Measurements from ENCODE around the gene PRRG2. TPM values are rescaled to one million over a fixed set of nuclear protein-coding genes. Genes with fewer than 3 reads are reported as not detected.

Gene PRRG2
- polyA plus RNA-seq, 1 donor (not counting 4 experiments of a cell fraction or from before 2014, with no cell fraction given), result 5.3 TPM

GRCh38 chr19:49553451-49554271 is 27.5 kb upstream of the PRRG2 start:
- DNase-seq (ENCODE audit: low read depth, low spot score) (peak; percentile 78), FAIRE-seq (peak; percentile 98)
- H3K27ac ChIP-seq (ENCODE audit: control insufficient read depth, insufficient read depth, low read length), result peak overlapping the region; percentile 85
- H3K36me3 ChIP-seq (ENCODE audit: control insufficient read depth in 2 of 2, extremely low read depth in 1 of 2, insufficient read depth in 2 of 2, low read length in 2 of 2), result peaks cover 19 to 24% of the 10 kb centered on the region in 2 experiments
- no peaks in the 10 kb centered on the region for H3K9me1 ChIP-seq (ENCODE audit: control insufficient read depth, extremely low read depth, insufficient read depth, low read length)
- peak overlapping the region in 1 of 3 experiments; percentile 26 for H3K4me3 ChIP-seq (ENCODE audit: control insufficient read depth in 2 of 3, extremely low read depth in 1 of 3, insufficient read depth in 2 of 3, low read depth in 1 of 3, low read length in 3 of 3)
- H3K4me1 ChIP-seq (ENCODE audit: control insufficient read depth, extremely low read depth, insufficient read depth, low read length), result peaks cover 15% of the 10 kb centered on the region
- TF ChIP-seq CTCF (optimal IDR thresholded peaks at IDR 0.05 in 1 of 3, IDR thresholded peaks at IDR 0.05 in 1 of 3, conservative IDR thresholded peaks at IDR 0.05 in 1 of 3; ENCODE audit: extremely low read depth in 1 of 3, insufficient read depth in 2 of 3, low read length in 3 of 3) (no peak), EZH2 (IDR thresholded peaks at IDR 0.05; ENCODE audit: low read length) (no peak)
- H3K9me3 ChIP-seq (ENCODE audit: control insufficient read depth, low read depth, low read length), result no peaks in the 10 kb centered on the region
- dilution Hi-C loops (cut with MboI; ENCODE audit: extremely low pct_ligation_motif_present, low sequenced_read_pairs), result no loop called here
- peak overlapping the region; percentile 62 for H2AFZ ChIP-seq (ENCODE audit: control insufficient read depth, low read length)
- no peaks in the 10 kb centered on the region for H3K79me2 ChIP-seq (ENCODE audit: control insufficient read depth, insufficient read depth, low read length)
- H3K4me2 ChIP-seq (ENCODE audit: control insufficient read depth, extremely low read depth, insufficient read depth, low read depth, low read length), result peak overlapping the region; percentile 56
- peak overlapping the region; percentile 44 for H3K9ac ChIP-seq (ENCODE audit: control insufficient read depth, extremely low read depth, insufficient read depth, low read length)
- H4K20me1 ChIP-seq (ENCODE audit: control insufficient read depth, extremely low read depth, insufficient read depth, low read length), result no peaks in the 10 kb centered on the region
- no peaks in the 10 kb centered on the region for H3K27me3 ChIP-seq (ENCODE audit: control insufficient read depth, extremely low read depth, insufficient read depth, low read length)

- no peaks in the 10 kb centered on the region for H3K9me3 ChIP-seq (ENCODE audit: control insufficient read depth, low read depth, low read length)
- TF ChIP-seq EZH2 (IDR thresholded peaks at IDR 0.05; ENCODE audit: low read length) (no peak), CTCF (optimal IDR thresholded peaks at IDR 0.05 in 1 of 3, IDR thresholded peaks at IDR 0.05 in 1 of 3, conservative IDR thresholded peaks at IDR 0.05 in 1 of 3; ENCODE audit: extremely low read depth in 1 of 3, insufficient read depth in 2 of 3, low read length in 3 of 3) (no peak)
- H4K20me1 ChIP-seq (ENCODE audit: control insufficient read depth, extremely low read depth, insufficient read depth, low read length), result no peaks in the 10 kb centered on the region
- dilution Hi-C loops (cut with MboI; ENCODE audit: extremely low pct_ligation_motif_present, low sequenced_read_pairs), result no loop called here
- H3K27ac ChIP-seq (ENCODE audit: control insufficient read depth, insufficient read depth, low read length), result peak overlapping the region; percentile 85
- FAIRE-seq (no peak), DNase-seq (ENCODE audit: low read depth, low spot score) (no peak)
- H3K9ac ChIP-seq (ENCODE audit: control insufficient read depth, extremely low read depth, insufficient read depth, low read length), result no peak overlapping the region
- peaks cover 15% of the 10 kb centered on the region for H3K4me1 ChIP-seq (ENCODE audit: control insufficient read depth, extremely low read depth, insufficient read depth, low read length)
- H3K4me3 ChIP-seq (ENCODE audit: control insufficient read depth in 2 of 3, extremely low read depth in 1 of 3, insufficient read depth in 2 of 3, low read depth in 1 of 3, low read length in 3 of 3), result no peak overlapping the region
- no peaks in the 10 kb centered on the region for H3K27me3 ChIP-seq (ENCODE audit: control insufficient read depth, extremely low read depth, insufficient read depth, low read length)
- H3K36me3 ChIP-seq (ENCODE audit: control insufficient read depth in 2 of 2, extremely low read depth in 1 of 2, insufficient read depth in 2 of 2, low read length in 2 of 2), result peaks cover 25 to 26% of the 10 kb centered on the region in 2 experiments
- H3K4me2 ChIP-seq (ENCODE audit: control insufficient read depth, extremely low read depth, insufficient read depth, low read depth, low read length), result no peak overlapping the region
- H3K79me2 ChIP-seq (ENCODE audit: control insufficient read depth, insufficient read depth, low read length), result no peaks in the 10 kb centered on the region
- no peak overlapping the region for H2AFZ ChIP-seq (ENCODE audit: control insufficient read depth, low read length)
- H3K9me1 ChIP-seq (ENCODE audit: control insufficient read depth, extremely low read depth, insufficient read depth, low read length), result no peaks in the 10 kb centered on the region
These were observed 26.4 kb upstream of the PRRG2 start for GRCh38 chr19:49554701-49555181.

All from keratinocyte (primary cell).